Measurements from ENCODE around the gene ZNF76. TPM values are rescaled to one million over a fixed set of nuclear protein-coding genes. Genes with fewer than 3 reads are reported as not detected.

ZNF76 gene
- total RNA-seq, 1 donor from 2014 or later = 57.9 TPM

DNA sequence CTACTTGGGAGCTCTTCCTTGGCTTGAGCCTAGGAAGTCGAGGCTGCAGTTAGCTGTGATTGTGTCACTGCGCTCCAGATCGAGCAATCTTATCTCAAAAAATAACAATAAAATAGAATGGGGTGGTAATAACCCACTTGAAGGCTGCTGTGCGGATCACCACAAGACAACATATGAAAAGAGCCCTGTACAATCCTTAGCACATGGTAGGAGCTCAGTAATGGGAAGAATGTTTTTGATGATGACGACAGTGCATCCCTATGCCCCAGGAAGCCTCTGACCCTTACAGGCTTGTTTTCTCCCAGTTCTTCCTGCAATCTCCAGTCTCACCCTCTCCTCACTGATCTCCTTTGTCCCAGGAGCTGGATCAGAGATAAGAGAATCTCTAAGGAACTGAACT lies 30.2 kb upstream of the ZNF76 start:
- POLR2A ChIA-PET = no interaction called here
- no peaks in the 10 kb centered on the region for H3K4me1 Mint-ChIP-seq

DNA sequence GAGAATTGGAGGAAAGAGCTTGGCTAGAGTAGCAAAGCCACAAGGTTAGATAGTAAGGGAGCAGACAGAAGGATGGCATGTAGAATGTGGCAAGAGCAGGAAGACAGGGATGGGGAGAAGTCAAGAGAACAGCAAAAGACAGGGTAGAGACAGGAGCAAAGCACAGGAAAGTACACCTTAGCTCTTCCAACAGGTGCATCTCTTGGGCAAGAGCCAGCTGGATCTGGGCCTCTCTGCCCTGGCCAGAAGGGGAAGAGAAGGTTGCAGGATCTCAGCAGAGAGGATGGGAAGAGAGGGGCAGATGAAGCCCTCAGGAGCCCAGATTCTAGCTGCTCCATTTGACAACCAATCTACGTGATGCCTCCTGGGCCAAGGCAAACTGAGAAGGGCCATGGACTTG lies 29.0 kb upstream of the ZNF76 start:
- Mint-ChIP-seq H3K27ac (no peak overlapping the region), H3K27me3 (no peaks in the 10 kb centered on the region), H3K4me3 (no peak overlapping the region), H3K36me3 (ENCODE audit: low read depth) (no peaks in the 10 kb centered on the region), H3K4me1 (no peaks in the 10 kb centered on the region), H3K9me3 (peaks cover 3% of the 10 kb centered on the region)
- intact Hi-C loops (cut with micrococcal nuclease) = no loop called here
- POLR2A ChIA-PET = interaction anchor here (0.5 kb wide), 1 partner anchor 474 kb away, joined by 4 read pairs; no protein-coding TSS in a partner anchor
- ATAC-seq (ENCODE audit: low read depth) (no peak), DNase-seq (no peak)
- CTCF ChIA-PET = interaction anchor here (1.0 to 1.2 kb wide), 2 partner anchors 10 to 25 kb away, joined by 3 read pairs; no protein-coding TSS in a partner anchor
- TF ChIP-seq CTCF (IDR thresholded peaks at IDR 0.05) = no peak

More for the DNA sequence above, 30.2 kb upstream of the ZNF76 start:
- no peaks in the 10 kb centered on the region for H3K27me3 Mint-ChIP-seq
- no peaks in the 10 kb centered on the region for H3K36me3 Mint-ChIP-seq (ENCODE audit: low read depth)
- H3K9me3 Mint-ChIP-seq = no peaks in the 10 kb centered on the region
- CTCF ChIA-PET = interaction anchor here (1.3 kb wide), 2 partner anchors 12 to 22 kb away, joined by 3 to 5 read pairs; no protein-coding TSS in a partner anchor
- no peak for ATAC-seq (ENCODE audit: low read depth)
- DNase-seq = no peak
- H3K4me3 Mint-ChIP-seq = no peak overlapping the region
- no peak for TF ChIP-seq CTCF (IDR thresholded peaks at IDR 0.05)
- intact Hi-C loops (cut with micrococcal nuclease) = no loop called here
- no peak overlapping the region for H3K27ac Mint-ChIP-seq

DNA sequence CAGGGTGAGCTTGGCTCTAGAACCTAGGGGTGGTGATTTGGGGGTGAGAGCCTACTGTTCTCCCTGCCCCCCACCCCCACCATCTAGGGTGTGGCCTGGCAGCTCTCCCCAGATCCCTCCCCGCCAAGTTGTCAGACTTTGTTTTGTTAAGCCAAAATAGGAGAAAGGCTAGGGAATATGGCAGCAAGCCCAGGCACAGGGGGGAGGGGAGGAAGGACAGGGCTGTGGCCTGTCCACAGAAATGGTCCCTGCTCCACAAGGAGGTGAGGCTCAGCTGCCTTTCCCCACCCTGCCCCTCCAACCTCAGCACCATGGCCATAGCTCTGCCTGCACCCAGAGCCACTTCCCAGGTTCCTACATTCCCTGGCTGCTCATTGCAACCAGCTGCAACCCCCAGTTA lies 28.6 kb upstream of the ZNF76 start:
- no peak overlapping the region for H3K27ac Mint-ChIP-seq
- H3K4me1 Mint-ChIP-seq = no peaks in the 10 kb centered on the region
- no peak overlapping the region for H3K4me3 Mint-ChIP-seq
- ChIA-PET CTCF (interaction anchor here (1.0 to 1.2 kb wide), 2 partner anchors 10 to 26 kb away, joined by 3 read pairs; no protein-coding TSS in a partner anchor), POLR2A (interaction anchor here (0.5 kb wide), 1 partner anchor 474 kb away, joined by 4 read pairs; no protein-coding TSS in a partner anchor)
- H3K9me3 Mint-ChIP-seq = peaks cover 3% of the 10 kb centered on the region
- intact Hi-C loops (cut with micrococcal nuclease) = no loop called here
- H3K36me3 Mint-ChIP-seq (ENCODE audit: low read depth) = no peaks in the 10 kb centered on the region
- no peak for DNase-seq
- ATAC-seq (ENCODE audit: low read depth) = no peak
- TF ChIP-seq CTCF (IDR thresholded peaks at IDR 0.05) = no peak
- H3K27me3 Mint-ChIP-seq = no peaks in the 10 kb centered on the region

- ChIA-PET POLR2A (no interaction called here), CTCF (interaction anchor here (1.2 kb wide), 1 partner anchor 9 kb away, joined by 3 read pairs; no protein-coding TSS in a partner anchor)
- H3K4me1 Mint-ChIP-seq = no peaks in the 10 kb centered on the region
- H3K4me3 Mint-ChIP-seq = no peak overlapping the region
- DNase-seq (no peak), ATAC-seq (ENCODE audit: low read depth) (no peak)
- no peaks in the 10 kb centered on the region for H3K27me3 Mint-ChIP-seq
- intact Hi-C loops (cut with micrococcal nuclease) = no loop called here
- H3K36me3 Mint-ChIP-seq (ENCODE audit: low read depth) = no peaks in the 10 kb centered on the region
- H3K9me3 Mint-ChIP-seq = peaks cover 3% of the 10 kb centered on the region
- H3K27ac Mint-ChIP-seq = no peak overlapping the region
- TF ChIP-seq CTCF (IDR thresholded peaks at IDR 0.05) = no peak
Observed at GRCh38 chr6:35231563-35231962, 28.0 kb upstream of the ZNF76 start.

GRCh38 chr6:35234901-35235300 lies 24.6 kb upstream of the ZNF76 start:
- H3K27ac Mint-ChIP-seq = no peak overlapping the region
- H3K4me3 Mint-ChIP-seq = no peak overlapping the region
- no peak for ATAC-seq (ENCODE audit: low read depth)
- H3K36me3 Mint-ChIP-seq (ENCODE audit: low read depth) = peaks cover under 1% of the 10 kb centered on the region
- ChIA-PET CTCF (no interaction called here), POLR2A (no interaction called here)
- no peak for DNase-seq
- no peaks in the 10 kb centered on the region for H3K27me3 Mint-ChIP-seq
- H3K9me3 Mint-ChIP-seq = peaks cover 3% of the 10 kb centered on the region
- intact Hi-C loops (cut with micrococcal nuclease) = no loop called here
- TF ChIP-seq CTCF (IDR thresholded peaks at IDR 0.05) = no peak
- no peaks in the 10 kb centered on the region for H3K4me1 Mint-ChIP-seq

All from activated B cell treated with CpG ODN at 0.5 μM for 24 hours (primary cell).